ENCODE measurements around the gene RAD51B.

RAD51B gene

DNA sequence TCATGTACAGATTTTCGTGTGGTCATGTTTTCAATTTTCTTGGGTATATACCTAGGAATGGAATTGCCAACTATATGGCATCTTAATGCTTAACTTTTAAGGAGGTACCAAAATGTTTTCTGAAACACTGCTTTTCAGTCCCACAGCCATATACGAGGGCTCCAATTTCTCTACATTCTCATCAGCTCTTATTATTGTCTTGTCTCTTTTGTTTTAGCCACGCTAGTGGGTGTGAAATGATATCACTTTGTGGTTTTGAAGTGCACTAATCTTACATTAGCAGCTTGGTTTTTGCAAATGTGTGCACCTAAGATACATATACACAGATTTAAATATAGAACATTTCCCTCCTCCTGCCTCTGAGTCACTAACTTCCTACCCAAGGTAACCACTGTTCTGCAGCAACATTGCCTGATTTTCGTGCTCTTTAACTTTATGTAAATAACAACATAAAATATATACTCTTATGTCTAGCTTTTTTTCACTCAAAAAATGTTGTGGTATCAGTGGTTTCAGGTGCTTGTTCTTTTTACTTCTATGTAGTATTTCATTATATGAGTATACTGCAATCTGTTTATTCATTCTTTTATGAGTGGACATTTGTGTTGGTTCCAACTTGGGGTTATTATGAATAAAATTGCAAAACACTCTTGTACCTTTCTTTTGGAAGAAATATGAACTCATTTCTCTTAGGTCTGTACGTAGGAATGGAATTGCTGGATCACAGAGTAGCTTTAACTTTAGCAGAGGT is 900.2 kb downstream of the RAD51B start:
- Mint-ChIP-seq H3K27me3 (ENCODE audit: low read depth) (no peaks in the 10 kb centered on the region), H3K4me1 (peaks cover 42% of the 10 kb centered on the region), H3K36me3 (ENCODE audit: low read depth) (no peaks in the 10 kb centered on the region), H3K27ac (no peak overlapping the region), H3K9me3 (peaks cover 9% of the 10 kb centered on the region), H3K4me3 (no peak overlapping the region)
- TF ChIP-seq, protein P1, sequence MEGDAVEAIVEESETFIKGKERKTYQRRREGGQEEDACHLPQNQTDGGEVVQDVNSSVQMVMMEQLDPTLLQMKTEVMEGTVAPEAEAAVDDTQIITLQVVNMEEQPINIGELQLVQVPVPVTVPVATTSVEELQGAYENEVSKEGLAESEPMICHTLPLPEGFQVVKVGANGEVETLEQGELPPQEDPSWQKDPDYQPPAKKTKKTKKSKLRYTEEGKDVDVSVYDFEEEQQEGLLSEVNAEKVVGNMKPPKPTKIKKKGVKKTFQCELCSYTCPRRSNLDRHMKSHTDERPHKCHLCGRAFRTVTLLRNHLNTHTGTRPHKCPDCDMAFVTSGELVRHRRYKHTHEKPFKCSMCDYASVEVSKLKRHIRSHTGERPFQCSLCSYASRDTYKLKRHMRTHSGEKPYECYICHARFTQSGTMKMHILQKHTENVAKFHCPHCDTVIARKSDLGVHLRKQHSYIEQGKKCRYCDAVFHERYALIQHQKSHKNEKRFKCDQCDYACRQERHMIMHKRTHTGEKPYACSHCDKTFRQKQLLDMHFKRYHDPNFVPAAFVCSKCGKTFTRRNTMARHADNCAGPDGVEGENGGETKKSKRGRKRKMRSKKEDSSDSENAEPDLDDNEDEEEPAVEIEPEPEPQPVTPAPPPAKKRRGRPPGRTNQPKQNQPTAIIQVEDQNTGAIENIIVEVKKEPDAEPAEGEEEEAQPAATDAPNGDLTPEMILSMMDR (IDR thresholded peaks at IDR 0.05; ENCODE audit: unreplicated experiment in 3 of 3): no peak

DNA sequence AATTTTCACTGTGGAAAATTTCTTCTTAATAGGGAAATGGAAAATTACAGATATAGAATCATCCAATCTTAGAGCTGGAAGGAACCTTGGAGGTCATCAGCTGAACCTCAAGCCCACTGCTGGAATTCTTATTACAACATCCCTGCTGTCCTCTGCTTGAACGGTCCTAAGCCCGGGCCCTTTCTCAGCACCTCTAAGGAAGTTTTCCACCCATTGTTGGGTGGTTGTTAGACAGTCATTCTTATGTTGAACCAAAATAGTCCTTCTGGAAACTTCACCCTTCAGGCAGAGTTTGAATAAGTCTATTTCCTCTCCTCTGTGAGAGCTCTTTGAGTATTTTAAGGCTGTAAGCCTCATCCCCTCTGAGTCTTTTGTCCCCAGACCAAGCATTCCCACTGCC is 902.6 kb downstream of the RAD51B start:
- H3K4me3 Mint-ChIP-seq: no peak overlapping the region
- no peaks in the 10 kb centered on the region for H3K36me3 Mint-ChIP-seq (ENCODE audit: low read depth)
- peaks cover 43% of the 10 kb centered on the region for H3K4me1 Mint-ChIP-seq
- TF ChIP-seq, protein P1 (IDR thresholded peaks at IDR 0.05; ENCODE audit: unreplicated experiment in 3 of 3): no peak
- peaks cover 9% of the 10 kb centered on the region for H3K9me3 Mint-ChIP-seq
- H3K27ac Mint-ChIP-seq: peak overlapping the region; percentile 10 to 78 (median 56)
- peaks cover 4% of the 10 kb centered on the region for H3K27me3 Mint-ChIP-seq (ENCODE audit: low read depth)

DNA sequence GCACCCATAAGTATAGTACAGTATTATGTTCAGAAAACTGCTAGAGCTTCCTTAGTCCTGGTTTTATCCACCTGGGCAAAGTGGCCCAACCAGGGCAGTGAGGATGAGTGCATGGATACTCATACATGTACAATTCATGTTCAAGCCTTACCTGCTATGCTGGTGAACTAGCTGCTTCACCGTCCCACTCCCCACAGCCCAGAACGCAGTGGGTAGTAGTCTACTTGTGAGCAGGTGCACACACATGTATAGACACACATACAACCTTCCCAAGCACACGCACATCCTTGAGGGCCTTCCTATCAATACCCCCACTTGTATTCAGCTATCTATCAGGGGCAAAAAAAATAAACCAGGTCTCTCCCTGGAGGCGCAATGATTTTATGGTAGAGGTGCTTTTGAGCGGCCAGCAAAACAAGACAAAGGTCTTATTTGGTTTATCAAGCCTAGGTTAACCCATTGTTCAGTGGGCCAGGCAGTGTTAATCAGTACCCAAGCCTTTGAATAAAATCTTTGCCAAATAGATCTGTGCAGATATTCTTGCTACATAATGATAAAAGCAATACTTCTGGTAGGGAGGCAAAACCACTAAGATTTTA is 903.5 kb downstream of the RAD51B start:
- Mint-ChIP-seq H3K4me1 (peaks cover 46% of the 10 kb centered on the region), H3K27me3 (ENCODE audit: low read depth) (peaks cover 4% of the 10 kb centered on the region), H3K9me3 (peaks cover 9% of the 10 kb centered on the region), H3K27ac (peak overlapping the region; percentile 75 to 92 (median 78)), H3K36me3 (ENCODE audit: low read depth) (no peaks in the 10 kb centered on the region), H3K4me3 (no peak overlapping the region)
- TF ChIP-seq, protein P1 (IDR thresholded peaks at IDR 0.05; ENCODE audit: unreplicated experiment in 3 of 3): no peak

DNA sequence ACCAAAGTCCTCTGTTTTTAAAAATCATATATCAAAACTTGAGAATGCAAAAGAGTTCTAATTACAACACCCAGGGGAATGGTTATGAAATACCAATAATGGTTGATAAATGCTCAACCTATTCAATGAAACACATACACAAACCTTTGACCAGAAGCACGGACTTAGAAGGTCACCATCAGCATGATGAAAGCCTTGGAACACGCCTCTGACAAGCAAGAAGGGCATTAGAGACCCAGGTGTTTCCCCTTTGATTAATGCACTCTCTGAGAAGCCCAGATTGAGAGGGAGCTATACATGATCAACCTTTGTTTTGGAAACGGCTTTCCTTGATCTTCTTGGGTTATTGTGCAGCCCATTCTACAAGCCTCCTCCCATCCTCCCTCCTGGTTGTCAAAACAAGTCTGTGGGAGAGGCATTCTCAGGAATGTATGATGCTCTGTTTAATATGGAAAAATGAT is 904.3 kb downstream of the RAD51B start:
- H3K36me3 Mint-ChIP-seq (ENCODE audit: low read depth): no peaks in the 10 kb centered on the region
- H3K4me1 Mint-ChIP-seq: peaks cover 50% of the 10 kb centered on the region
- H3K4me3 Mint-ChIP-seq: no peak overlapping the region
- TF ChIP-seq, protein P1 (IDR thresholded peaks at IDR 0.05; ENCODE audit: unreplicated experiment in 3 of 3): no peak
- peaks cover 4% of the 10 kb centered on the region for H3K27me3 Mint-ChIP-seq (ENCODE audit: low read depth)
- peaks cover 9% of the 10 kb centered on the region for H3K9me3 Mint-ChIP-seq
- peak overlapping the region; percentile 75 to 92 (median 78) for H3K27ac Mint-ChIP-seq

- Mint-ChIP-seq H3K27me3 (ENCODE audit: low read depth) (peaks cover 4% of the 10 kb centered on the region), H3K4me1 (peaks cover 58% of the 10 kb centered on the region), H3K4me3 (no peak overlapping the region), H3K27ac (peak overlapping the region in 2 of 3 experiments; percentile 25 to 61), H3K36me3 (ENCODE audit: low read depth) (no peaks in the 10 kb centered on the region), H3K9me3 (peaks cover 5% of the 10 kb centered on the region)
- TF ChIP-seq, protein P1 (IDR thresholded peaks at IDR 0.05; ENCODE audit: unreplicated experiment in 3 of 3): no peak
Observed at GRCh38 chr14:68724914-68725313, 905.3 kb downstream of the RAD51B start.

Measured in nephron (organoid).